MCF 10A (cell line): Measurements from ENCODE around the gene VPS26A. TPM values are rescaled to one million over a fixed set of nuclear protein-coding genes. Genes with fewer than 3 reads are reported as not detected.
"Not testable (repeated sequence)": the region's sequence is repeated elsewhere in the genome, so short reads cannot be mapped to it uniquely, and the experiment has no call there.

Experiments
- BruUV-seq: library from RNA; stranded (reverse); fragments of 400-500 nt; replicated peaks from 2 replicates; lab custom pipeline; 2021; lab: Mats Ljungman, UMichigan
- CTCF ChIA-PET: fragments of 300-600 bp; sonication (Branson Sonifier 250); formaldehyde crosslinking; extraction: SDS; loops from one replicate; lab custom pipeline; 2021; ENCODE audit warnings: antibody characterized with exemption, inconsistent platforms; lab: Yijun Ruan, JAX
- POLR2A ChIA-PET: fragments of 300-600, 350-650 bp; sonication (Branson Sonifier 250); formaldehyde crosslinking; extraction: SDS; loops from one replicate; lab custom pipeline; 2020; ENCODE audit warnings: antibody characterized with exemption, inconsistent platforms; lab: Yijun Ruan, JAX
- DNase-seq: peaks from one replicate; pipeline ENCODE4 v3.0.0-alpha.2; 2018; ENCODE audit not compliant: unreplicated experiment
- H3K27ac Mint-ChIP-seq: one replicate; pipeline ENCODE4 v1.8.0; 2022; ENCODE audit warnings: mild to moderate bottlenecking, low read depth, mixed read lengths; ENCODE audit not compliant: unreplicated experiment
- H3K27me3 Mint-ChIP-seq: one replicate; pipeline ENCODE4 v1.8.0; 2022; ENCODE audit warnings: mixed read lengths; ENCODE audit not compliant: insufficient read depth, unreplicated experiment
- H3K36me3 Mint-ChIP-seq: one replicate; pipeline ENCODE4 v1.8.0; 2022; ENCODE audit warnings: mild to moderate bottlenecking, moderate library complexity, mixed read lengths; ENCODE audit not compliant: insufficient read depth, unreplicated experiment
- H3K4me1 Mint-ChIP-seq: one replicate; pipeline ENCODE4 v1.8.0; 2022; ENCODE audit warnings: mixed read lengths; ENCODE audit not compliant: insufficient read depth, unreplicated experiment
- H3K4me3 Mint-ChIP-seq: one replicate; pipeline ENCODE4 v1.8.0; 2022; ENCODE audit warnings: mild to moderate bottlenecking, moderate library complexity, mixed read lengths; ENCODE audit not compliant: unreplicated experiment
- H3K9me3 Mint-ChIP-seq: one replicate; pipeline ENCODE4 v1.8.0; 2022; ENCODE audit warnings: mixed read lengths; ENCODE audit not compliant: unreplicated experiment
- intact Hi-C: fragments of 100-400 bp; cut with micrococcal nuclease; formaldehyde crosslinking; loops from 2 replicates; pipeline ENCODE4 v1.14.1; 2022
- total RNA-seq: library from RNA; stranded (reverse); gene quantifications from 2 replicates; pipeline ENCODE4 v1.2.3, GENCODE V29; 2022
- TF ChIP-seq, protein P1 (sequence below): fragments of 200-600 bp; IDR thresholded peaks from one replicate; pipeline ENCODE4 v1.8.0; 2022; ENCODE audit warnings: antibody characterized with exemption, mild to moderate bottlenecking; ENCODE audit not compliant: unreplicated experiment

Gene VPS26A
- total RNA-seq, 1 experiment from 2014 or later = 63.7 TPM

DNA sequence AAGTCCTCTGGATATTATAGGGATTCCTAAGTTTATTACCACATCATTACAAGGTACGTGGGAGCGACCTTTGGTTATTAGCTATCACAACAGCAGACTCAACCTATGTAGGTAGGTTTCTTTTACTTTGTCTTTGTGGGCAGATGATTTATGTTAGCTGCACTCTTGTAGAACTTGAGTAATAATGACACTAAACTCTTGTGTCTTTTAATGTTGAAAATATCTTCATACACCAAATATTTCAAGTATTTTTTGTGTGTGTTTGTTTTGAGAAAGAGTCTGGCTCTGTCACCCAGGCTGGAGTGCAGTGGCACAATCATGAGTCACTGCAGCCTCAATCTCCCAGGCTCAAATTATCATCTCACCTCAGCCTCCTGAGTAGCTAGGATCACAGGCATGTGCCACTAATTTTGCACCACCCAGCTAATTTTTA lies 36.8 kb downstream of the VPS26A start:
- CTCF ChIA-PET = no interaction called here
- H3K4me3 Mint-ChIP-seq = no peak overlapping the region
- BruUV-seq = no TSS peak
- DNase-seq = peak; percentile 33
- no peak overlapping the region for H3K27ac Mint-ChIP-seq
- no peaks in the 10 kb centered on the region for H3K9me3 Mint-ChIP-seq
- POLR2A ChIA-PET = interaction anchor here (1.3 to 2.3 kb wide), 2 partner anchors 13 to 19 kb away, joined by 4 to 9 read pairs; partner anchors contain the start of gene SUPV3L1
- peaks cover 68% of the 10 kb centered on the region for H3K36me3 Mint-ChIP-seq
- peaks cover 5% of the 10 kb centered on the region for H3K4me1 Mint-ChIP-seq
- TF ChIP-seq, protein P1, sequence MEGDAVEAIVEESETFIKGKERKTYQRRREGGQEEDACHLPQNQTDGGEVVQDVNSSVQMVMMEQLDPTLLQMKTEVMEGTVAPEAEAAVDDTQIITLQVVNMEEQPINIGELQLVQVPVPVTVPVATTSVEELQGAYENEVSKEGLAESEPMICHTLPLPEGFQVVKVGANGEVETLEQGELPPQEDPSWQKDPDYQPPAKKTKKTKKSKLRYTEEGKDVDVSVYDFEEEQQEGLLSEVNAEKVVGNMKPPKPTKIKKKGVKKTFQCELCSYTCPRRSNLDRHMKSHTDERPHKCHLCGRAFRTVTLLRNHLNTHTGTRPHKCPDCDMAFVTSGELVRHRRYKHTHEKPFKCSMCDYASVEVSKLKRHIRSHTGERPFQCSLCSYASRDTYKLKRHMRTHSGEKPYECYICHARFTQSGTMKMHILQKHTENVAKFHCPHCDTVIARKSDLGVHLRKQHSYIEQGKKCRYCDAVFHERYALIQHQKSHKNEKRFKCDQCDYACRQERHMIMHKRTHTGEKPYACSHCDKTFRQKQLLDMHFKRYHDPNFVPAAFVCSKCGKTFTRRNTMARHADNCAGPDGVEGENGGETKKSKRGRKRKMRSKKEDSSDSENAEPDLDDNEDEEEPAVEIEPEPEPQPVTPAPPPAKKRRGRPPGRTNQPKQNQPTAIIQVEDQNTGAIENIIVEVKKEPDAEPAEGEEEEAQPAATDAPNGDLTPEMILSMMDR = no peak
- intact Hi-C loops = no loop called here
- no peaks in the 10 kb centered on the region for H3K27me3 Mint-ChIP-seq

DNA sequence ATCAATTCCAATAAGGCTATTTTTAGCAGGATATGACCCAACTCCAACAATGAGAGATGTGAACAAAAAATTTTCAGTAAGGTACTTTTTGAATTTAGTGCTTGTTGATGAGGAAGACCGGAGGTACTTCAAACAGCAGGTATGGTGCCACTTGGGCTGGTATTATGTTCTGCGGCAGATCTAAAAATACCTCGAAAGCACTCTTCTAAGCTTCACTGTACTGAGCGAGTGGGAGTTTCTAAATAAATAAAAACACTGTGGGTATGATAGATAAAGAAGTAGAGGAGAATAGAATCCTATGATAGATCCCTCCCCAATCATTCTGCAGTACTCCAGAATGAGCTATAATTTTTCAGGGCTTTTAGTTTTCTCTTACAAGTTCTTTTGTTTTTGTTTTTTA lies 44.5 kb downstream of the VPS26A start:
- ChIA-PET POLR2A (interaction anchor here (0.6 to 1.0 kb wide), 2 partner anchors 43 to 230 kb away, joined by 3 to 5 read pairs; no protein-coding TSS in a partner anchor), CTCF (no interaction called here)
- intact Hi-C loops = no loop called here
- peaks cover 92% of the 10 kb centered on the region for H3K36me3 Mint-ChIP-seq
- H3K4me3 Mint-ChIP-seq = no peak overlapping the region
- no peaks in the 10 kb centered on the region for H3K4me1 Mint-ChIP-seq
- no peaks in the 10 kb centered on the region for H3K27me3 Mint-ChIP-seq
- H3K27ac Mint-ChIP-seq = no peak overlapping the region
- no TSS peak for BruUV-seq
- no peaks in the 10 kb centered on the region for H3K9me3 Mint-ChIP-seq
- TF ChIP-seq, protein P1 = no peak
- no peak for DNase-seq

DNA sequence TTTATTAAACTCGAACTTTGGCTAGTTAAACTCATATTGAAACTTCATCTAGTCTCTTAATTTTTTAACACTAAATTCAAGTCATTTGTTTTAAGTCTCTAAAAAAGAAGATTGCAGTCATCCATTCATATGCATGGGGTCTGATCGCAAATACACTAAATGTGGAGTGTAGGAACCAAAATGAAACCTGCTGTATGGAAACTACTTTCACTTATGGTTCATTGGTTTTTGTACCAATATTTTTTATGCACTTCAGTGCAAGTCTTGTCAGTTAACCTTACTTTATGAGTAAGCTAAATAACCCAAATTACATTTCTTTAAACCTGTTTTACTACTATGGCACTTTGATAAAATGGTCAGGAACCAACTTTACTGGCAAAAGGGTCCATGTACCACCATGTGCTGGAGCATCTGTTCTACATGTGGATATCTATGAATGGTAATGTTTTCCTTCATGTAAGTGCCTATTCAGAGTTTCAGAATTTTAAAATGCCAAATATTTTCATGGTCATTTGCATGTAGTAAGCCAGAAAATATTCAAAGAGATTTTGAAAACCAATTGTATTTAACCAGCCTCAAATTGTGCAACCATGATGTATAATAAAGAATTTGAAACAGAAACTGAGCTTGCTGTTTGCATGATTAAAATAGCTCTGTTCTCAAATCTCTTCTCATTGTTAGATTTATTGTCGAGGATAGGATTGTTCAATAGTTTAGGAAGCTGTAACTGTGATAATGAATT lies 48.4 kb downstream of the VPS26A start:
- no peaks in the 10 kb centered on the region for H3K9me3 Mint-ChIP-seq
- H3K36me3 Mint-ChIP-seq = peaks cover 67% of the 10 kb centered on the region
- no peak overlapping the region for H3K27ac Mint-ChIP-seq
- CTCF ChIA-PET = interaction anchor here (0.6 kb wide), 1 partner anchor 9 kb away, joined by 5 read pairs; no protein-coding TSS in a partner anchor
- TF ChIP-seq, protein P1 = no peak
- no peak overlapping the region for H3K4me3 Mint-ChIP-seq
- no peaks in the 10 kb centered on the region for H3K4me1 Mint-ChIP-seq
- no peaks in the 10 kb centered on the region for H3K27me3 Mint-ChIP-seq
- no peak for DNase-seq
- POLR2A ChIA-PET = interaction anchor here (2.3 kb wide), 1 partner anchor 12 kb away, joined by 9 read pairs; no protein-coding TSS in a partner anchor
- BruUV-seq = TSS peak; percentile 53
- intact Hi-C loops = no loop called here

DNA sequence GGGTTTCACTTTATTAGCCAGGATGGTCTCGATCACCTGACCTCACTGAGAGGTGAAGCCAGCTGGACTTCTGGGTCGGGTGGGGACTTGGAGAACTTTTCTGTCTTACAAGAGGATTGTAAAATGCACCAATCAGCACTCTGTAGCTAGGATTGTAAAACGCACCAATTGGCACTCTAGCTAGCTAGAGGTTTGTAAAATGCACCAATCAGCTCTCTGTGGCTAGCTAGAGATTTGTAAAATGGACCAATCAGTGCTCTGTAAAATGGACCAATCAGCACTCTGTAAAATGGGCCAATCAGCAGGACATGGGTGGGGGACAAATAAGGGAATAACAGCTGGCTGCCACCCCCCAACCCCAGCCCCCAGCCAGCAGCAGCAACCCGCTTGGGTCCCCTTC lies 51.3 kb downstream of the VPS26A start:
- CTCF ChIA-PET, intact Hi-C loops, BruUV-seq, H3K27ac Mint-ChIP-seq, H3K27me3 Mint-ChIP-seq, H3K9me3 Mint-ChIP-seq, H3K4me1 Mint-ChIP-seq, H3K4me3 Mint-ChIP-seq, DNase-seq: not testable (repeated sequence)
- POLR2A ChIA-PET = interaction anchor here (0.5 to 1.4 kb wide), 4 partner anchors 12 to 1122 kb away, joined by 3 to 4 read pairs (median 4); no protein-coding TSS in a partner anchor
- peaks cover 44% of the 10 kb centered on the region for H3K36me3 Mint-ChIP-seq
